ENCODE measurements around the gene FFAR4.

FFAR4 gene

DNA sequence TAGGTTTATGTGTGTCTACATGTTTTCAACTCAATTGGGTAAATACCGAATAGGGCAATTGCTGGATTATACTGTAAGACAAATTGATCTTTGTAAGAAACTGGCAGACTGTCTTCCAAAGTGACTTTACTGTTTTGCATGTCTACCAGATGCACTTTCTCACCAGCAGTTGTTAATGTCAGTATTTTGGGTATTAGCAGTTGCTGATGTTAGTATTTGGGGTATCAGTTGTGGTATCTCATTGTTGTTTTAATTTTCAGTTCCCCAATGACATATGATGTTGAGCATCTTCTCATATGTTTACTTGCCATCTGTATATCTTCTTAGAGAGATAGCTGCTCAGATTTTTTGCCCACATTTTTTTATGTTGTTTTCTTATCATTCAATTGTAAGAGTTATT is 56.5 kb downstream of the FFAR4 start:
- no peak overlapping the region for H3K4me3 ChIP-seq (ENCODE audit: low read depth, low read length)
- DNase-seq (ENCODE audit: low read depth), result no peak
- TF ChIP-seq, protein P1, sequence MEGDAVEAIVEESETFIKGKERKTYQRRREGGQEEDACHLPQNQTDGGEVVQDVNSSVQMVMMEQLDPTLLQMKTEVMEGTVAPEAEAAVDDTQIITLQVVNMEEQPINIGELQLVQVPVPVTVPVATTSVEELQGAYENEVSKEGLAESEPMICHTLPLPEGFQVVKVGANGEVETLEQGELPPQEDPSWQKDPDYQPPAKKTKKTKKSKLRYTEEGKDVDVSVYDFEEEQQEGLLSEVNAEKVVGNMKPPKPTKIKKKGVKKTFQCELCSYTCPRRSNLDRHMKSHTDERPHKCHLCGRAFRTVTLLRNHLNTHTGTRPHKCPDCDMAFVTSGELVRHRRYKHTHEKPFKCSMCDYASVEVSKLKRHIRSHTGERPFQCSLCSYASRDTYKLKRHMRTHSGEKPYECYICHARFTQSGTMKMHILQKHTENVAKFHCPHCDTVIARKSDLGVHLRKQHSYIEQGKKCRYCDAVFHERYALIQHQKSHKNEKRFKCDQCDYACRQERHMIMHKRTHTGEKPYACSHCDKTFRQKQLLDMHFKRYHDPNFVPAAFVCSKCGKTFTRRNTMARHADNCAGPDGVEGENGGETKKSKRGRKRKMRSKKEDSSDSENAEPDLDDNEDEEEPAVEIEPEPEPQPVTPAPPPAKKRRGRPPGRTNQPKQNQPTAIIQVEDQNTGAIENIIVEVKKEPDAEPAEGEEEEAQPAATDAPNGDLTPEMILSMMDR (conservative IDR thresholded peaks at IDR 0.05; ENCODE audit: low read depth, low read length), result no peak

DNA sequence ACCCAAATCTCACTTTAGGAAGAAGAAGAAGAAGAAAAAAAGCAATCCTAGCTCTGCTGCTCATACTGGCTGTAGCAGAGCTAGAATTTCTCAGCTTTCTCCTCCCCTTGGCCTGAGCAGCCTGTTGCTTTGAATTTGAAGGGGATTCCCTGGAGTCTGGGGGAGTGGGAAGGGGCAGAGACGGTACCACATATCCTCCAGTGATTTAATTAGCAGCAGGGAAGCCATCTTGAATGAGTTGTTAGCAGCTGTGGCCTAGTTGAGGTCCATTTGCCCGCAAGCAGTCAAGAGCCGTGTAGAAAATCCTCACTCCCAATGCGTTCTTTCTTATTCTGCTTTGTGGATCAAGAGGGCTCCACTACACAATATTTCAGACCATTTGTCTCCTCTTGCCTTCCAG is 62.4 kb downstream of the FFAR4 start:
- TF ChIP-seq, protein P1 (conservative IDR thresholded peaks at IDR 0.05; ENCODE audit: low read depth, low read length), result no peak
- H3K4me3 ChIP-seq (ENCODE audit: low read depth, low read length), result no peak overlapping the region
- DNase-seq (ENCODE audit: low read depth), result no peak

DNA sequence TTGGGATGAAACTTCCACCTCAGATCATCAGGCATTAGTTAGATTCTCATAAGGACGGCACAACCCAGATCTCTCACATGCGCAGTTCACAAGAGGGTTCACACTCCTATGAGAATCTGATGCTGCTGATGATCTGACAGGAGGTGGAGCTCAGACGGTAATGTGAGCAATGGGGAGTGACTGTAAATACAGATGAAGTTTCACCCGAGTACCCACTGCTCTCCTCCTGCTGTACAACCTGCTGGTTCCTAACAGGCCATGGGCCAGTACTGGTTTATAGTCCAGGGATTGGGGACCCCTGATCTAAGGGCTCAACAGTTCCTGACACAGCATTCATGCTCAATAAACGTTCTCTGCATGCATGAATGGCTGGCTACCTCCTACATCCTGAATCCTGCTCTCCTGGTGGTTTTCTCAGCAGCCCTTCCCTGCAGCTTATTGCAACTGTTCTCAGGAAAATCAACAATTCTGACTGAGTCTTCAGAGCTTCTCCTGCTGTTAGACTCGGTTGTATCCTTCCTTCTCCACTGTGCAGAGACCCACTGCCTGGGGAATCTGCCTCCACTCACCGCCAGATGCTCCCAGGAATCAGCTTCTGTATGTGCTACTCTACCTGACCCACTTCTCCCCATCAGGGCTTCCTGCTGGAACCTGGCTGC is 63.3 kb downstream of the FFAR4 start:
- H3K4me3 ChIP-seq (ENCODE audit: low read depth, low read length), result no peak overlapping the region
- peak; percentile 1 for DNase-seq (ENCODE audit: low read depth)
- TF ChIP-seq, protein P1 (conservative IDR thresholded peaks at IDR 0.05; ENCODE audit: low read depth, low read length), result no peak

DNA sequence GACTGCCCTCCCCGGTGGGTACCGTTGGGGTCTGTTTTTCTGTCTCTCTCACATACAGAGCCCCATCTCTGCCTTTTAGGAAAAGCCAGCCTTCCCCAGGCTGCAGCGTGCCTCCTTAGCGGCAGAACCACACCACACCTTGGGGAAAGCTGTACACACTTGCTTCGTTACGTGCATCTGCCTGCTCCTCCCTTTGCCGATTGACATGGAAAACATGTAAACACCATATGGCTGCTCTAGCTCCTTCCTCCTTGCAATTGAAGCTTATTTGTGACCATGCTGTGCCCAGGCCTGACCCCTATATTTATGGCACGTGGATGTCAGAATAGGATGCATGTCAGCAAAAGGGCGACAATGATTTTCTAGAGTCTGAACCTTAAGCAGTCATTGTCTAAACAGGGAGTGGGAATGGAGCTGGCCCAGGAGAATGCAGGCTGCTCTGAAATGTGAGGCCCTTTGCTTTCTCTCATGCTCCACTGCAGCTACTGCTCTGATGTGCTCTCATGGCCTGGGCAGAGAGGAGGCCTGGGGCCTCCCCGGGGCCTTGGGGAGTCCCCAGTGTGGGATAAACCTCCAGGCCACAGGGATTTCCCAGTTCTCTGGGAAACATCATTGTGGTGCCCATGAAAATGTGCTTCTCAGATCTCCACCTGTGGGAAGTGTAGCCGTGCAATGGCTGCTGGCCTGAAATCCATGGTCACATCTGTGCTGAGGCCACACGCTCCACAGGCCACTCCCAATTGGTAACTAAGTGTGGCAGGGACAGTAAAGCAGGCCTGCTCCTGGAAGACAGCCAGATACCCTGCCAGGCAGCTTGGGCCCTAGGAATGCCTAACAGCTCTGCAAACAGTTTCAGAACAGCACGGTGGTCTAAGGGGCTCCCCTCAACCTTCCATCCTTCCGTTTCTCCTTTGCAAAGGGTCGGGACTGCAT is 64.4 kb downstream of the FFAR4 start:
- H3K4me3 ChIP-seq (ENCODE audit: low read depth, low read length), result no peak overlapping the region
- TF ChIP-seq, protein P1 (conservative IDR thresholded peaks at IDR 0.05; ENCODE audit: low read depth, low read length), result no peak
- no peak for DNase-seq (ENCODE audit: low read depth)

Data from choroid plexus epithelial cell (primary cell).